SH-SY5Y (cell line): ENCODE results near the gene IL18R1.

ENCODE experiments used
- GATA2 ChIP-seq: IDR thresholded peaks from 2 replicates; pipeline ENCODE4 v1.6.1; 2011; ENCODE audit warnings: mild to moderate bottlenecking, low read depth, low read length
- GATA3 ChIP-seq: IDR thresholded peaks from 2 replicates; pipeline ENCODE4 v1.6.1; 2011; ENCODE audit warnings: low read depth, mild to moderate bottlenecking, low read length, moderate library complexity

IL18R1 gene

DNA sequence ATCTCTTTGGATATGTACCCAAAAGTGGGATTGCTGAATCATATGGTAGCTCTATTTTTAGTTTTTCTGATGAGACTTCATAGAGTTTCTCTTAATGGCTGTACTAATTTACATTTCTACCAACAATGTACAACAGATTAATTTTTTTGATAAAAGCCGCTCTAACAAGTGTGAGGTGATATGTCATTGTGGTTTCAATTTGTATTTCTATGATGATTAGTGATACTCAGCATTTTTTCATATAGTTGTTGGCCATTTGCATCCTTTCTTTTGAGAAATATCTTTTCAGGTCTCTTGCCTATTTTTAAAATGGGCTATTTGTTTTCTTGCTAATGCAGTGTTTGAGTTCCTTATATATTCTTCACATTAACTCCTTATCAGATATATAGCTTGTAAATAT, 71.7 kb downstream of the IL18R1 start:
- no peak for TF ChIP-seq GATA2
- no peak for TF ChIP-seq GATA3

DNA sequence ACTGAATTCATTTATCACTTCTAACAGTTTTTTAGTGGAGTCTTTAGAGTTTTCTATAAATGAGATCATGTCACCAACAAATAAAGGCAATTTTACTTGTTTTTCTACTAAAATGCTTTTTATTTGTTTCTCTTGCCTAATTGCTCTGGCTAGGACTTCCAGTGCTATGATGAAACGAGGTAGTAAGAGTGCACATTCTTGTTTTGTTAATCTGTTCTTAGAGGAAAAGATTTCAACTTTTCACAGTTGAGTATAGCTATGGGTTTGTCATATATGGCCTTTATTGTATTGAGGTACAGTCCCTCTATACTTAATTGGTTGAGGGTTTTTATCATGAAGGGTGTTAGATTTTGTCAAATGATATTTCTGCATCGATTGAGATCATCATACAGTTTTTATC, 73.0 kb downstream of the IL18R1 start:
- TF ChIP-seq GATA2 (no peak), GATA3 (no peak)

DNA sequence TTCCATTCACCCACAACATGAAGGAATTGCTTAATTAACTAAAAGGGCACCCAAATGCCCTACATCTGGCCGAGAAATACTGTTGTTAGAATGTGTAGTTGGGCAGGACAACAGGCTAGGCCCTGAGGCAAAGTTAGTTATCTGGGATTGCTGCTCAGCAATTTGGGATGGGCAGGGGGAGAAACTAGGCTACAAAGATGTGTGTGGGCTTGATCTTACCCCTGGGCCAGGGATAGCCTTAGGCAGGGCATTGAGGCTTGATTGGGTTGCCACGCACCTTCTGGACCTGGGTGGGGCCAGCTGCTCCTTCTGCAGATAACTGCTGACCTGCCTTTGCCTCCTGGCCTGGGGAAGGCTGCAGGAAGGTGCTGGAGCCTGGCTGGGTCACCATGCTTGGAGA, 76.8 kb downstream of the IL18R1 start:
- TF ChIP-seq GATA2, result no peak
- TF ChIP-seq GATA3, result no peak

DNA sequence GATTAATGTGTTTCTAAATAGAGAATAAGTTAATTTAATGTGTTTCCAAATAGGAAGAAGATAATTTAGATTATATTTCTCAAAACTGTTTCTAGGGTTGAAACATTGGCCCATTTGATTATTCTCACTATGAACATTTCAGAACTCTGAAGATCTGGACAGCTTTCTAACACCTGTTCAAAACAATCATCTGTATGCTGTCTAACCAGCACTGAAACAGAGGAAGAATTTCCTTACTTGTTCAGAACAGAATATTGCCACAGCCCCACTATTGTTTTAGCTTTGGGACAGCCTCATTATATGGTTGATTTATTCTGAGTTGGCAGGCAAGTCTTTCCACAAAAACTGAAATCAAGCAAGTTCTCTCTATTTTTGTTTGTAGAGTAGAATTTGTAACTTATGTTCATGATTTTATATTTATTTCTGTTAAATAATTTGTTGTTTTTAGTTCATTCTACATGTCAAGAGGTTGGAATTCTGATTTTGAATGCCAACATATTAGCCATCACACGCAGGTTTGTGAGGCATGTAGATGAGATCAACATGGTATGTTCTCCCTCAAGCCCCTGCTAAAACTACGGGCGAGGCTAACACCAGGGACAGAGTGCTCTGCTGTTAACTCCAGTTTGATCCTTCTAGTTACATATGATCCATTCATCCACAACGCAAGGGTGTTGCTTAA, 78.5 kb downstream of the IL18R1 start:
- no peak for TF ChIP-seq GATA3
- no peak for TF ChIP-seq GATA2

DNA sequence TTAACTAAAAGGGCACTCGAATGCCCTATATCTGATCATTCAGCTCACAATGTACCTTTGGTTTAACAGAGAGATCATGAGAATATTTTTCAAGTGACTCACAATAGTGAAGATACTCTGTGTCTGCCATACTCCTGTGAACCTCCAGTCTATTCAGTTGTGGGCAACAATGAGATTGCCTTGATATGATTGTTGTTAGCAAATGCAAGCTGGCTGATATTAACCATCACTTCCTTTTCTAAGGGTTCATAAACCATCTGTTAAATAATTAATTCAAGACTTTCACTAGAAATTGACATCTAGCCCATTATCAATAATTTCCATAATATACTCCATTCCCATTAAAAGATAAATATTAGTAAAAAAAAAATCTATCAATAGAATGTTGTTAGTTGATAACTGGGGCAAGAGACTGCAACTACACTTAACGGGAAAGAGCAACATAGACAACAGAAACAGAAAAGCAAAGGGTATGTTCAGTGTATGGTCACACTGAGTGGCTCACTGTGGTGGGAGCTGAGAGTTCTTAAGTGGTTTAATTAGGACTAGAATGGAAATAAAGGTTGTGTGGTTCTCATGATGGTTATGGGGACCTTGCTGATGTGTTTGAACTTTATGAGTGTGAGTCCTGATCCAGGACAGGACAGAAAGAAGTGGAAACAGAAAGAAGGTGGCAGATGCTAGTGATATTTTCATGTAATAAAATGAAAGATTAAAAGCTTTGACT, 79.2 kb downstream of the IL18R1 start:
- TF ChIP-seq GATA3 (no peak), GATA2 (no peak)

DNA sequence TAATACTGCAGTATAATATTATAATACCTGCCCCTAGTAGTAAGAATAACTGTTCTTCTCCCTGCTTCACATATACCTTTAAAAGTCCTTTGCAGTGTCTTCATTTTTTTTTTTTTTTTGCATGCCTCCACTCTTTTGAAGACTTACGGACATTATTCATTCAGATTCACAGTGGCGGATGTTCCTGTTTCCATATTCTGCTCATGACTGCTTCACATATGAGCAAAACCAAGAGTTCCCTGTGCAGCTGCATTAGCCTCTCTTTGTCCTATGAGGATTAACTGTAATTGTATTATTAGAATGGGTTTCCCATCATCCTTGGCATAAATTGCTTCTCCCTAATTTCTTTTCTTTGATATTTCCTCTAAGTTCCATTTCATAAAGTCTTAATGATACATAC, 80.1 kb downstream of the IL18R1 start:
- no peak for TF ChIP-seq GATA2
- no peak for TF ChIP-seq GATA3

DNA sequence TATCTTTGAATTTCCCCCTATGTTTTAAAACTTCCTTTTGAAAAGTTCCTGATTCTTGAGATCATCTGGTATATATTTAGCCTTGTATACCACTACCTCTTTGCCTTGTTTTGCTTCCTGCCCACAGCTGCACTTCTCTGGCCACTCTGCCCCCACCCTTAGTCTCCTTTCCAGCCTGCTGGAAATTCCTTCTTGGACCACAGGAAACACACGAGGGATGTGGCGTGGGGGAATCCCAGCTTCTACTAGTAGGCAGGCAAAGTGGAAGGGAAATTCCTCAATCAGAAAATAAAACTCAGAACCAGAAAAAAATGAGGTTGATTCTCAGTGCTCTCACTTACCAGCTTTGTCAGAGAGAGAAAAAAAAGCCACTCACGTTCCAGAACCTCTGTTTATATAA, 80.7 kb downstream of the IL18R1 start:
- TF ChIP-seq GATA2 (no peak), GATA3 (no peak)

DNA sequence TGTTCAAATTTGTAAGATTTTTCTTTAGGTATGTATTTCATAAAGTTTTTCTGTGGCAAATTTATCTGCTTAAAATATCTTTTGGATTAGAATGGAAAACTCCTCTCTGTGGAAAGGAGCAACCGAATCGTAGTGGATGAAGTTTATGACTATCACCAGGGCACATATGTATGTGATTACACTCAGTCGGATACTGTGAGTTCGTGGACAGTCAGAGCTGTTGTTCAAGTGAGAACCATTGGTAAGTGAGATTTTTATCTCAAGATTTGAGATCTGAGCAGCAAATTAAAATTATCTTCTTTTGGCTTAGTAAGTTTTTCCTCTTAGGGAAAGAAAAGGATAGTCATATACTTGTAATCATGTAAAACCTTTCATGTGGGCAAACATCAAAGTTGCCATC, 81.5 kb downstream of the IL18R1 start:
- TF ChIP-seq GATA3, result no peak
- no peak for TF ChIP-seq GATA2

DNA sequence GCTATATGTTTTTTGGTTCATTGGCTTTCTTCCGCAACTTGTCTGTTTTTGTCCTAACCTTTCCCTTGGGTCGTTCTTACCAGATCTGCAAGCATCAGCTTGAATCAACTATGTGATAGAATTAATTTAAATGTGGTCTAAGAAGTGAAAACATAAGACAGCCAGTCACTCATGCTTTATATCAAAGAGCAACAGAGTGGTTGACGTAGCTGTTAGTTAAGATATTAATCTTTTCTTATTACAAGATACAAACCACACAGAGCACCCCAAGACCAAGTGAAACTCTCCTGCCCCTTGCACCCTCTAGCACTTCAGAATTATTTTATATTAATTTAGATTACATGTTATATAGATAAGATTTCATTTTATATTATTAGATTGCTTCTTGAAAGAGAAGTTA, 82.5 kb downstream of the IL18R1 start:
- TF ChIP-seq GATA3 (no peak), GATA2 (no peak)

DNA sequence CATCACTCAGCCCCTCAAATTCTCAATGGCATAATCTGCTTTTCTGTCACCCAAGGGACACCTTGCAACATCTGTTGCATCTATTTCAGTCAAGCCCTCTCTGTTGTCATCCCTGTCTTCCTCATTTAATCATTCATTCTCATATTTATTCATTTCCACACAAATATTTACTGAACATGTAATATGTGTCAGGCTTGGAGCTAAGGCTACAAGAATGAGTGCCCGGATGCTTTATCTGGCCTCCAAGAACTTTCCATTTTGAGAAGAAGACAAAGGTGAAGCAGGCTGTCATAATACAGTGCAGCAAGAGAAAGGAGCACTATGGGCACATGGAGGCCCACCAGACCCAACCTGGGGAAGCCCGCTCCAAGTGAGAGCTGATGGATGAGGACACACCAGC, 83.0 kb downstream of the IL18R1 start:
- TF ChIP-seq GATA2 (no peak), GATA3 (no peak)

DNA sequence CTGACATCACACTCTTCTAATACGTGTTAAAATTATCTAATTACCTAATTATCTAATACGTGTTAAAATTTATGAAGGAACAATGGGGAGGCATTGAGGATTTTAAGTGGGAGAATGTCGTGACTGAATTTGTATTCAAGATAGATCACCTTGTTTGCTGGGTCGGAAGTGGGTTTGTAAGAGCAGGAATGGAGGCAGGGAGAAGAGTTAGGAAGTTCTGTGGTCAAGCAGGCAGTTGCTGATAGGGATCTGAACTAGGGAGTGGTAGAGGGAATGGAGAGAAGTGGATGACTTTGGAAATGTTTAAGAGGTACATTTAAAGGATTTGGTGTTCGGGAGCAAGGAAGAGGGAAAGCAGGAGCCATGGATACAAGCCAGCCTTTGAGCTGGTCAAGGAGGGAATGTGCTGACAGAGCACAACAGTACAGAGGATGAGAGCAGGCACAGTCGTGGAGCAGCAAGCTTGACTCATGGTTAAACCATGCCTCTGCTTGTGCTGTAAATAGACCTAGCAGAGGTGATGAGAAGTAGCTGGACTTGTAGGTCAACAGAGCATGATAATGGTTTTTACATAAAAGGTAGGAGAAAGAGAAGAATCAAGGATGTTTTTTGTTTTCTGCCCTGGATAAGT, 83.6 kb downstream of the IL18R1 start:
- TF ChIP-seq GATA3 (no peak), GATA2 (no peak)

DNA sequence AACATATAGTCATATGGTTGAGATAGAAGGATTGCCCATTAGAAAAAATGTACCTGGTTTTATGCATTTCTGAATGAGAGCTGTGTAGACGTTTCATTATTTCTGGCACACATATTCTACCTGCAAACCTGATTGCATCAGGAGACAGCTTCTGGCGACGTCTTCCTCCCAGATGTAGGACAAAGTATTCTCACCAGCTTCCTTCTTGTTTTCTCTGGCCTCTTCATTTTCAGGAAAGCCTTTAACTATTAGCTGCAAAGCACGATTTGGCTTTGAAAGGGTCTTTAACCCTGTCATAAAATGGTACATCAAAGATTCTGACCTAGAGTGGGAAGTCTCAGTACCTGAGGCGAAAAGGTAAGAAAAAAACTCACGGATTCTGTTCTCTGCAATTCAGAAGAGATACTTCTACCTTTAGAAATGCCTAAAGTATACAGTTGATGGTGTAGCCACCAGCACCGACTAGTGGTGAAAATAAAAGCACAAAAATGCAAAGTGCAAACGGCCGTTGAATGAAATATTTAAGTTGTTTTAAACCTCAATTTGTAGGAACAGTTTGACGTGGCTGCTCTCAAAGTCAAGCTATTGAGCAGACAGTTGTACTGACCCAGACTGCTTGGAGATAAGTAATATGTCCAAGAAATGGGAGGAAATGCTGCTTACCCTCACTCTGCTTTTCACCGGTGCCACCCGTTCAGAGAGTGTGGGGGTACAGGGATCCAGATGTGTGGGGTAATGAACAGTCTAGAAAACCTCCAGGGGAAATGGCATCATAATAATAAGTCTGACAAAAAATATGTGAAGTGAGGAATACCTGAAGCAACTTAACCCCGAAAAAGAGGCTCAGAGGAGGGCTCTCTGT, 87.6 kb downstream of the IL18R1 start:
- TF ChIP-seq GATA2 (no peak), GATA3 (no peak)

DNA sequence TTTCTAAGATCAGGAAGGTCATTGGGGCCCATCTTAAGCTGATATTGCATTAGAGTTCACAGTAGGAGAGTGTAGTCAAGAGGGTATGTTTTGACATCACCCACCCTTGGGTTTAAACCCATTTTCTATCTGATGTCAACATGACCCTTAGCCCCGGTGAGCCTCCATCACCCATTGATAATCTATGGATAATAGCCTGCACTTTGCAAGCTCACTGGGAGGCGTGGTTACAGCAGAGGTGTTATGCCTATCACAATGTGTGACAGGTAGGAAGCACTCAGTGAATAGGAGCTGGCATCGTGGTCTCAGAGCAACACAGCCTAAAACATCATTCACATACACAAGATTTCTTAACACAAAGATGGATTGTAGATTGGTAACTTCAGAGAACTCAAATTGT, 88.6 kb downstream of the IL18R1 start:
- TF ChIP-seq GATA3 (no peak), GATA2 (no peak)

DNA sequence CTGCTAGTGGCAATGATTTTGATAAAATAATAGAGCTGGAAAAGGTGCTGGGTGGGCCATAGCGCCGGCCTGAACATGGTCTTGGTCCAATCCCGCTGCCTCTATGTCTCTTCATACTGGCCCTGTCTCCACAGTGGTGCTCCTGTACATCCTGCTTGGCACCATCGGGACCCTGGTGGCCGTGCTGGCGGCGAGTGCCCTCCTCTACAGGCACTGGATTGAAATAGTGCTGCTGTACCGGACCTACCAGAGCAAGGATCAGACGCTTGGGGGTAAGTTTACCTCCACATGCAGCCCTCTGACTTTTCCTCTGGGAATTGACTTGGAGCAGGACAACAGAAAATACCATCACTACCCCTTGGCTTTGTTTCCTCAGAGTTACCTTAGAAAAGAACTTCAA, 91.3 kb downstream of the IL18R1 start:
- TF ChIP-seq GATA3, result no peak
- no peak for TF ChIP-seq GATA2
